Measurements from ENCODE around the gene TLE2.

Gene TLE2

GRCh38 chr19:3035542-3036118, 6.5 kb upstream of the TLE2 start:
- Histone ChIP-seq H3K9me3 (replicated peaks; ENCODE audit: insufficient read depth, low read length) (no peaks in the 10 kb centered on the region), H3K27me3 (replicated peaks; ENCODE audit: insufficient read depth, low read length) (peaks cover 75% of the 10 kb centered on the region), H3K36me3 (replicated peaks; ENCODE audit: insufficient read depth, low read length) (no peaks in the 10 kb centered on the region), H4K20me1 (ENCODE audit: insufficient read depth, low read length) (no peaks in the 10 kb centered on the region), H3K9ac (ENCODE audit: low read length) (peak overlapping the region; percentile 40; the same call in 1 of the 2 replicates), H3K9me2 (replicated peaks; ENCODE audit: insufficient read depth, low read length) (no peaks in the 10 kb centered on the region), H3K27ac (ENCODE audit: low read length) (peak overlapping the region; percentile 31; the same call in 1 of the 2 replicates), H3K79me2 (ENCODE audit: low read length) (no peaks in the 10 kb centered on the region), H3F3A (ENCODE audit: insufficient read depth, low read length) (no peaks in the 10 kb centered on the region), H3K4me2 (ENCODE audit: low read depth, low read length) (peak overlapping the region; percentile 97), H3K4me3 (ENCODE audit: low read length) (peak overlapping the region; percentile 63), H3K4me1 (ENCODE audit: low read length) (no peaks in the 10 kb centered on the region), H2AFZ (ENCODE audit: low read length) (peak overlapping the region; percentile 85)
- peak; percentile 96 for DNase-seq
- TF ChIP-seq CTCF (IDR thresholded peaks at IDR 0.05; ENCODE audit: low read length) (no peak), EZH2phosphoT487 (IDR thresholded peaks at IDR 0.05; ENCODE audit: low read length) (no peak), EZH2 (optimal IDR thresholded peaks at IDR 0.05; ENCODE audit: low read depth, low read length) (no peak)

GRCh38 chr19:3034656-3035541, 5.8 kb upstream of the TLE2 start:
- no peaks in the 10 kb centered on the region for H3K79me2 ChIP-seq (ENCODE audit: low read length)
- H3K9me2 ChIP-seq (replicated peaks; ENCODE audit: insufficient read depth, low read length): no peaks in the 10 kb centered on the region
- no peak for DNase-seq
- H3K9ac ChIP-seq (ENCODE audit: low read length): peak overlapping the region; percentile 40; the same call in 1 of the 2 replicates
- no peaks in the 10 kb centered on the region for H3K36me3 ChIP-seq (replicated peaks; ENCODE audit: insufficient read depth, low read length)
- H3F3A ChIP-seq (ENCODE audit: insufficient read depth, low read length): no peaks in the 10 kb centered on the region
- peak overlapping the region; percentile 63 for H3K4me3 ChIP-seq (ENCODE audit: low read length)
- TF ChIP-seq EZH2 (optimal IDR thresholded peaks at IDR 0.05; ENCODE audit: low read depth, low read length): no peak
- H3K4me2 ChIP-seq (ENCODE audit: low read depth, low read length): peak overlapping the region; percentile 97
- H4K20me1 ChIP-seq (ENCODE audit: insufficient read depth, low read length): no peaks in the 10 kb centered on the region
- no peak overlapping the region for H3K27ac ChIP-seq (ENCODE audit: low read length)
- no peaks in the 10 kb centered on the region for H3K4me1 ChIP-seq (ENCODE audit: low read length)
- H3K9me3 ChIP-seq (replicated peaks; ENCODE audit: insufficient read depth, low read length): no peaks in the 10 kb centered on the region
- H2AFZ ChIP-seq (ENCODE audit: low read length): peak overlapping the region; percentile 85
- H3K27me3 ChIP-seq (replicated peaks; ENCODE audit: insufficient read depth, low read length): peaks cover 75% of the 10 kb centered on the region

- H3K9me2 ChIP-seq (replicated peaks; ENCODE audit: insufficient read depth, low read length): no peaks in the 10 kb centered on the region
- no peaks in the 10 kb centered on the region for H4K20me1 ChIP-seq (ENCODE audit: insufficient read depth, low read length)
- H3K4me1 ChIP-seq (ENCODE audit: low read length): no peaks in the 10 kb centered on the region
- no peak overlapping the region for H3K27ac ChIP-seq (ENCODE audit: low read length)
- H3K4me2 ChIP-seq (ENCODE audit: low read depth, low read length): no peak overlapping the region
- H3K9me3 ChIP-seq (replicated peaks; ENCODE audit: insufficient read depth, low read length): no peaks in the 10 kb centered on the region
- H3K36me3 ChIP-seq (replicated peaks; ENCODE audit: insufficient read depth, low read length): no peaks in the 10 kb centered on the region
- no peak for DNase-seq
- TF ChIP-seq EZH2 (optimal IDR thresholded peaks at IDR 0.05; ENCODE audit: low read depth, low read length): no peak
- no peak for TF ChIP-seq EZH2phosphoT487 (IDR thresholded peaks at IDR 0.05; ENCODE audit: low read length)
- no peak for TF ChIP-seq CTCF (IDR thresholded peaks at IDR 0.05; ENCODE audit: low read length)
- no peaks in the 10 kb centered on the region for H3K79me2 ChIP-seq (ENCODE audit: low read length)
- no peak overlapping the region for H2AFZ ChIP-seq (ENCODE audit: low read length)
- H3K4me3 ChIP-seq (ENCODE audit: low read length): no peak overlapping the region
- H3F3A ChIP-seq (ENCODE audit: insufficient read depth, low read length): no peaks in the 10 kb centered on the region
- peaks cover 75% of the 10 kb centered on the region for H3K27me3 ChIP-seq (replicated peaks; ENCODE audit: insufficient read depth, low read length)
- H3K9ac ChIP-seq (ENCODE audit: low read length): no peak overlapping the region
Observed at GRCh38 chr19:3034406-3034655, 5.3 kb upstream of the TLE2 start.
